ENCODE measurements around the gene SSBP3. TPM values are rescaled to one million over a fixed set of nuclear protein-coding genes. Genes with fewer than 3 reads are reported as not detected.
"Not testable (repeated sequence)": the region's sequence is repeated elsewhere in the genome, so short reads cannot be mapped to it uniquely, and the experiment has no call there.

The SSBP3 gene
- total RNA-seq, 1 donor from 2014 or later, result 84.4 TPM

DNA sequence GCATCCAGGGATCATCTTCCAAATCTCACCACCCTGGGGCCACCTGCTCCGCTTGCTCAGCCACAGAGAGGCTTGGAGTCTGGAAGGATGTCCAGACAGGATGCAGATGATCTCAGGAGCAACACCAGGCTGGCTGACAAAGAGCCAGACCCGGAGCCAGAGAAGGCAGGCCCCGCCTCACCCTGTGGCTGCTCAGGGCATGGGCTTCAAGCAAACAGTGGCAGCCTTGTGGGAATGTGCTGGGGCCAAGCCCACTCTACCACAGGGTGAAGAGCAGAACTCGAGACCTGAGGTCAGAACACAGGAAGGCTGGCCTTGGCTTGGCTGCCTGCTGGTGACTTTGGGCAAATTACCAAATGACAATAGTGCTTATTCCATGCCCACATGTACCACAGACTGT lies 160.7 kb downstream of the SSBP3 start:
- peaks cover 2% of the 10 kb centered on the region for H3K4me1 Mint-ChIP-seq (ENCODE audit: low read depth)

DNA sequence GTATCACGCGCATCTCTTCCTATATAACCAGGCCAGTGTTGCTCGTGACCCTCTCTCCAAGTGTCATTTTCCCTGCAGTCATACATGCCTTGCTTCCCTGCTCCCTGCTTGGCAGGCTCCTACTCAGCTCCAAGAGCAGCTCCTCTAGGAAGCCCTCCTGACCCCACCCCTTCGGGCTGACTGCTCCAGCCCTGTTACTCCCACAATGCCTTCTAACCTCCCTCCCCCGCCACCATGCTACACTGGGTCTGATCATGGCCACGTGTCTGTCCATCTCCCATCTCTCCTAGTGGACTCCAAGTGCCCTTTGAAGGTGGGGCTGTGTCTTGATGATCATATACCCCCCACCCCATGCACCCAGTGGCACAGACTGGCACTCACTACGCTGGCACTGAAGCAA lies 161.5 kb downstream of the SSBP3 start:
- H3K4me3 Mint-ChIP-seq (ENCODE audit: low read depth), result no peak overlapping the region
- no peak for DNase-seq (ENCODE audit: low spot score)
- peaks cover 14% of the 10 kb centered on the region for H3K36me3 Mint-ChIP-seq (ENCODE audit: low read depth)
- peaks cover 2% of the 10 kb centered on the region for H3K4me1 Mint-ChIP-seq (ENCODE audit: low read depth)
- intact Hi-C loops (cut with micrococcal nuclease), result no loop called here
- no peaks in the 10 kb centered on the region for H3K27me3 Mint-ChIP-seq (ENCODE audit: low read depth)
- H3K9me3 Mint-ChIP-seq, result no peaks in the 10 kb centered on the region
- no peak overlapping the region for H3K27ac Mint-ChIP-seq

More for the DNA sequence above, 160.7 kb downstream of the SSBP3 start:
- Mint-ChIP-seq H3K36me3 (ENCODE audit: low read depth) (peaks cover 14% of the 10 kb centered on the region), H3K4me3 (ENCODE audit: low read depth) (no peak overlapping the region), H3K9me3 (no peaks in the 10 kb centered on the region), H3K27me3 (ENCODE audit: low read depth) (no peaks in the 10 kb centered on the region), H3K27ac (no peak overlapping the region)
- DNase-seq (ENCODE audit: low spot score), result no peak
- intact Hi-C loops (cut with micrococcal nuclease), result no loop called here

- Mint-ChIP-seq H3K4me3 (ENCODE audit: low read depth) (no peak overlapping the region), H3K9me3 (no peaks in the 10 kb centered on the region)
Observed at GRCh38 chr1:54243022-54243421, 163.2 kb downstream of the SSBP3 start.

GRCh38 chr1:54241364-54241763 lies 164.8 kb downstream of the SSBP3 start:
- Mint-ChIP-seq H3K27me3 (ENCODE audit: low read depth) (no peaks in the 10 kb centered on the region), H3K36me3 (ENCODE audit: low read depth) (peaks cover 24% of the 10 kb centered on the region), H3K4me3 (ENCODE audit: low read depth) (no peak overlapping the region), H3K4me1 (ENCODE audit: low read depth) (peaks cover 2% of the 10 kb centered on the region), H3K9me3 (no peaks in the 10 kb centered on the region), H3K27ac (no peak overlapping the region)
- no peak for DNase-seq (ENCODE audit: low spot score)
- intact Hi-C loops (cut with micrococcal nuclease), result no loop called here

More at GRCh38 chr1:54243022-54243421, 163.2 kb downstream of the SSBP3 start:
- Mint-ChIP-seq H3K4me1 (ENCODE audit: low read depth) (peaks cover 2% of the 10 kb centered on the region), H3K36me3 (ENCODE audit: low read depth) (peaks cover 13% of the 10 kb centered on the region), H3K27ac (no peak overlapping the region), H3K27me3 (ENCODE audit: low read depth) (no peaks in the 10 kb centered on the region)
- DNase-seq (ENCODE audit: low spot score), result no peak
- intact Hi-C loops (cut with micrococcal nuclease), result no loop called here

DNA sequence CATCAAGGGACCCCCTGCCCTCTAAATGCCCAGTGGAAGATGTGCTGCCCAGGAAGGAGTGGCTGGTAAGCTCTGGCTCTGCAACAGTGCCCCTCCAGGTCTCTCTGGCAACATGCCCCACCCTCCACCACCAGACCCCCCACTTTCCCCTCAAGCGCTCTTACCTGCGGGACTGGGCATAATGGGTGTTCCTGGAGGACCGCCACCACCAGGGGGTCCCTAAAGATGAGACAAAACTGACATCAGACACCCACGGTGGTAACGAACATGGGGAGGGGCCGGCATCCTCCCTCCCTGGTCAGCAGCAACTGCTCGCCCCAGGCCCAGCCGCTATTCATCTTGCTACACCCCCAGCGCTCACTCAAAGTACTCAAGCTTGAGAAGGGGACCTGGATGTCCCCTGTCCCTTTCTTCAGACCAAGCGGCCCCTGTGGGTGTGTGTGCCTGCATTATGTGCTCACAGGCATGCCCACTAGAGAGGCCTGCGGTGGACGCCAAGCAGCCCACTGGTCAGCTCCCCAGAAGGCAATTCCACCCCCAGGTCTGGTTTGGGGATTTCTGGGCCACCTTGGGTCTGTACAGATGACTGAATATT lies 165.4 kb downstream of the SSBP3 start:
- Mint-ChIP-seq H3K27me3 (ENCODE audit: low read depth) (no peaks in the 10 kb centered on the region), H3K9me3 (no peaks in the 10 kb centered on the region), H3K4me3 (ENCODE audit: low read depth) (no peak overlapping the region), H3K36me3 (ENCODE audit: low read depth) (peaks cover 25% of the 10 kb centered on the region), H3K27ac (no peak overlapping the region), H3K4me1 (ENCODE audit: low read depth) (peaks cover 2% of the 10 kb centered on the region)
- intact Hi-C loops (cut with micrococcal nuclease), result no loop called here
- DNase-seq (ENCODE audit: low spot score), result no peak

- Mint-ChIP-seq H3K4me3 (ENCODE audit: low read depth) (no peak overlapping the region), H3K27ac (no peak overlapping the region), H3K4me1 (ENCODE audit: low read depth) (peaks cover 2% of the 10 kb centered on the region), H3K9me3 (no peaks in the 10 kb centered on the region), H3K27me3 (ENCODE audit: low read depth) (no peaks in the 10 kb centered on the region), H3K36me3 (ENCODE audit: low read depth) (peaks cover 25% of the 10 kb centered on the region)
- intact Hi-C loops (cut with micrococcal nuclease), result no loop called here
- no peak for DNase-seq (ENCODE audit: low spot score)
Observed at GRCh38 chr1:54239631-54240031, 166.6 kb downstream of the SSBP3 start.

- no peaks in the 10 kb centered on the region for H3K27me3 Mint-ChIP-seq (ENCODE audit: low read depth)
- no peak overlapping the region for H3K27ac Mint-ChIP-seq
- DNase-seq (ENCODE audit: low spot score), result no peak
- peaks cover 24% of the 10 kb centered on the region for H3K36me3 Mint-ChIP-seq (ENCODE audit: low read depth)
- H3K4me1 Mint-ChIP-seq (ENCODE audit: low read depth), result peaks cover 2% of the 10 kb centered on the region
- no peaks in the 10 kb centered on the region for H3K9me3 Mint-ChIP-seq
- intact Hi-C loops (cut with micrococcal nuclease), result no loop called here
- H3K4me3 Mint-ChIP-seq (ENCODE audit: low read depth), result no peak overlapping the region
Observed at GRCh38 chr1:54239035-54239383, 167.2 kb downstream of the SSBP3 start.

GRCh38 chr1:54238353-54239034 lies 167.7 kb downstream of the SSBP3 start:
- no peak for DNase-seq (ENCODE audit: low spot score)
- Mint-ChIP-seq H3K9me3 (no peaks in the 10 kb centered on the region), H3K4me1 (ENCODE audit: low read depth) (peaks cover 2% of the 10 kb centered on the region), H3K36me3 (ENCODE audit: low read depth) (peaks cover 24% of the 10 kb centered on the region), H3K27ac (no peak overlapping the region), H3K27me3 (ENCODE audit: low read depth) (no peaks in the 10 kb centered on the region), H3K4me3 (ENCODE audit: low read depth) (no peak overlapping the region)
- intact Hi-C loops (cut with micrococcal nuclease), result no loop called here

- no peak for DNase-seq (ENCODE audit: low spot score)
- Mint-ChIP-seq H3K36me3 (ENCODE audit: low read depth) (peaks cover 21% of the 10 kb centered on the region), H3K9me3 (no peaks in the 10 kb centered on the region), H3K4me1 (ENCODE audit: low read depth) (peaks cover 2% of the 10 kb centered on the region), H3K4me3 (ENCODE audit: low read depth) (no peak overlapping the region), H3K27me3 (ENCODE audit: low read depth) (no peaks in the 10 kb centered on the region), H3K27ac (no peak overlapping the region)
- intact Hi-C loops (cut with micrococcal nuclease), result no loop called here
Observed at GRCh38 chr1:54237586-54237985, 168.6 kb downstream of the SSBP3 start.

DNA sequence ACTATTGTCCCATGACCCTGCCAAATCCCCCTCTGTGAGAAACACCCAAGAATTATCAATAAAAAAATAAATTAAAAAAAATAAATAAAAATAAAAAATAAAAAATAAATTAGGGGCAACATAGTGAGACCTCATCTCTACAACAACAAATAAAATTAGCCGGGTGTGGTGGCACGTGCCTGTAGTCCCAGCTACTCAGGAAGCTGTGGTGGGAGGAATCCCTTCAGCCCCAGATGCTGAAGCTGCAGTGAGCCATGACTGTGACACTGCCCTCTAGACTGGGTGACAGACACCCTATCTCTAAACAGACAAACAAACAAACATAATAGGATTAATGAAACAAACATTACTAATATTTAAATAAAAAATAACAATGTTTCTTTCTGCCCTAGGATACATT lies 171.9 kb downstream of the SSBP3 start:
- H3K9me3 Mint-ChIP-seq, result no peaks in the 10 kb centered on the region
- H3K4me1 Mint-ChIP-seq (ENCODE audit: low read depth), result peaks cover 17% of the 10 kb centered on the region
- H3K4me3 Mint-ChIP-seq (ENCODE audit: low read depth), result no peak overlapping the region
- no peak for DNase-seq (ENCODE audit: low spot score)
- intact Hi-C loops (cut with micrococcal nuclease), result loop anchor here (5.0 kb wide), 1 partner anchor 182 kb away; the partner anchor contains the start of genes TCEANC2 and TMEM59
- H3K27me3 Mint-ChIP-seq (ENCODE audit: low read depth), result no peaks in the 10 kb centered on the region
- peaks cover 37% of the 10 kb centered on the region for H3K36me3 Mint-ChIP-seq (ENCODE audit: low read depth)
- no peak overlapping the region for H3K27ac Mint-ChIP-seq

GRCh38 chr1:54233196-54233595 lies 173.0 kb downstream of the SSBP3 start:
- not testable (repeated sequence) for H3K9me3 Mint-ChIP-seq; H3K27ac Mint-ChIP-seq; H3K4me3 Mint-ChIP-seq (ENCODE audit: low read depth); H3K27me3 Mint-ChIP-seq (ENCODE audit: low read depth); DNase-seq (ENCODE audit: low spot score)
- peaks cover 36% of the 10 kb centered on the region for H3K36me3 Mint-ChIP-seq (ENCODE audit: low read depth)
- peaks cover 23% of the 10 kb centered on the region for H3K4me1 Mint-ChIP-seq (ENCODE audit: low read depth)
- intact Hi-C loops (cut with micrococcal nuclease), result loop anchor here (5.0 kb wide), 1 partner anchor 181 kb away; the partner anchor contains the start of genes TCEANC2 and TMEM59

GRCh38 chr1:54230507-54231339 lies 175.5 kb downstream of the SSBP3 start:
- no peaks in the 10 kb centered on the region for H3K9me3 Mint-ChIP-seq
- peaks cover 36% of the 10 kb centered on the region for H3K36me3 Mint-ChIP-seq (ENCODE audit: low read depth)
- DNase-seq (ENCODE audit: low spot score), result no peak
- H3K27ac Mint-ChIP-seq, result peak overlapping the region; percentile 69
- peak overlapping the region; percentile 52 for H3K4me3 Mint-ChIP-seq (ENCODE audit: low read depth)
- H3K27me3 Mint-ChIP-seq (ENCODE audit: low read depth), result no peaks in the 10 kb centered on the region
- peaks cover 29% of the 10 kb centered on the region for H3K4me1 Mint-ChIP-seq (ENCODE audit: low read depth)
- intact Hi-C loops (cut with micrococcal nuclease), result loop anchor here (1.0 to 5.0 kb wide), 6 partner anchors 46 to 258 kb away; partner anchors contain the start of genes TCEANC2 and TMEM59
